Islet precursor cell (in vitro differentiated cells): ENCODE data around the gene OR10A2.
"Not testable (repeated sequence)": the region's sequence is repeated elsewhere in the genome, so short reads cannot be mapped to it uniquely, and the experiment has no call there.

ENCODE experiments used
- DNase-seq: peaks from one replicate; pipeline ENCODE4 v3.0.0-alpha.2; 2018

Gene OR10A2

DNA sequence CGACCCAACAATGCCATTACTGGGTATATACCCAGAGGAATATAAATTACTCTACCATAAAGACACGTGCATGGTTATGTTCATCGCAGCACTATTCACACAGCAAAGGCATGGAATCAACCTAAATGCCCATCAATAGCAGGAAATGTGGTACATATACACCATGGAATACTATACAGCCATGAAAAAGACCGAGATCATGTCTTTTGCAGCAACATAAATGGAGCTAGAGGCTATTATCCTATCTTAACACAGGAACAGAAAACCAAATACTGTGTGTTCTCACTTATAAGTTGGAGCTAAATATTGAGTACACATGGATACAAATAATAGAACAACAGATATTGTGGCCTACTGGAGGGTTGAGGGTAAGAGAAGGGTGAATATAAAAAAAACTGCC is 26.0 kb downstream of the OR10A2 start:
- no peak for DNase-seq

- no peak for DNase-seq
These were observed 27.0 kb downstream of the OR10A2 start for GRCh38 chr11:6889835-6890234.

DNA sequence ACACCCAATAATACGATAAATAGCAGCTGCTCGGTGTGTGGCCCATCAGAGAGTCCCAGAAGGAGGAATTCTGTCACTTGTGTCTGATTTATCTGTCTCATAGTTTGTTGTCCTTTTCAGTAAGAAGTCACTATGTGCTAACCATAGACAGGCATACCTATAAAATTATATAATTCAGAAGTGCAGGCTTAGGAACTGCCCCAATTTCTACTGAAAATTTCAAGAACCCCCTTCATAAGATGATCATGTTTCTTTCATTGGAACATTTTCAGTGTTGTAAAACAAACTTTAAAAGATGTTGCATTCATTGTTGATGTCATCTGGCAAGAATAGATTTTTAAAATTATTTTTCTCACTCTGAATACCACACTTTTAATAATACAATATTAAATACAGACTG is 29.5 kb downstream of the OR10A2 start, which contains the start of gene OR2D2:
Gene OR2D2 (minus strand): TSS at position 101 of the 400 bp plus-strand sequence. CDS start 0 bp downstream, at position 101.
- DNase-seq = no peak

GRCh38 chr11:6894097-6894496 is 31.2 kb downstream of the OR10A2 start:
- DNase-seq = no peak

DNA sequence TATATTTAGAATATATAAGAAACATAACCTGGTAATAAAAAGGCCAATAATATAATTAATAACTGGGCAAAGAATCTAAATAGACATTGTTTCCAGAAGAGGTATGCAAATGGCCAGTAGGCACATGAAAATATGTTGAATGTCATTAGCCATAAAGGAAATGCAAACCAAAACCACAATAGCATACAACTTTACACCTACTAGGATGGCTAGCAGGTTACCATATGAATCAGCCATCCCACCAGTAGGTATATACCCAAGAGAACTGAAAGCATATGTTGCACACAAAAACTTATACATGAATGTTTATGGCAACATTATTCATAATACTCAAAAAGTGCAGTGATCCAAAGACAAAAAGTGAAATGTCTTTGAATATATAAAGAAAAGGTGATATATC is 32.2 kb downstream of the OR10A2 start:
- no peak for DNase-seq

DNA sequence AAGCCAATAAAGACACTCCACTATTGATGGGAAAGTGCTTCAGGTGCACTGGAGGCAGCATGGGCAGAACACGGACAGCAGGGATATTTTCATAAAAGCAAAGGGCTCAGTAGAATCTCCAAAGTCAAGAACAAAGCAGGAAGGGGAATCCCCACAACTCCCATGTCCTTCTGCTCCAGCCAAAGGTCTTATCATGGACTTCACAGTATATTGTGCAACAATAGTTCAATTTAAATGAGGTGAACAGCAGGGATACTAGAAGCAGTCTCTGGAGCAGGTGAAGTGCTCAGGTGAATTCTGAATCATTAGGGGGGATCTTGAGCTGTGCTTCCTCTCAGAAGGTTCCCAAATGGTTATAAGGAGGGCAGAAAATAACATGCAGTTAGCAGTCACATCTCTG is 36.1 kb downstream of the OR10A2 start:
- DNase-seq = no peak

- DNase-seq = no peak
These were observed 37.6 kb downstream of the OR10A2 start for GRCh38 chr11:6900327-6900999.

- DNase-seq = not testable (repeated sequence)
These were observed 41.9 kb downstream of the OR10A2 start for GRCh38 chr11:6904804-6905203.

- no peak for DNase-seq
These were observed 48.5 kb downstream of the OR10A2 start for GRCh38 chr11:6911378-6911777.

GRCh38 chr11:6911948-6912347 is 49.1 kb downstream of the OR10A2 start:
- no peak for DNase-seq

GRCh38 chr11:6919698-6920097 is 56.8 kb downstream of the OR10A2 start:
- no peak for DNase-seq

GRCh38 chr11:6920702-6921101 is 57.8 kb downstream of the OR10A2 start, which contains the start of gene OR2D3:
Gene OR2D3 (plus strand): TSS chr11:6921002. CDS start chr11:6921002, 0 bp downstream.
- DNase-seq = no peak
